Astrocyte (in vitro differentiated cells and primary cell): Measurements from ENCODE around the gene LMNTD2. TPM values are rescaled to one million over a fixed set of nuclear protein-coding genes. Genes with fewer than 3 reads are reported as not detected.

Source experiments
- DNase-seq: peaks from one replicate; pipeline ENCODE4 v3.0.0-alpha.2; 2010; ENCODE audit warnings: low read depth
- FAIRE-seq: peaks from 2 replicates; lab custom pipeline; 2011; peaks lifted over from hg19 to GRCh38; lab: Jason Lieb, UNC
- H2AFZ ChIP-seq: 2 replicates; pipeline ENCODE4 v1.6.0; 2012; ENCODE audit warnings: low read depth, low read length, inconsistent platforms
- H3K27ac ChIP-seq: 2 replicates; pipeline ENCODE4 v1.5.1; 2011; ENCODE audit warnings: low read depth, low read length, inconsistent platforms
- H3K27me3 ChIP-seq: 2 replicates; pipeline ENCODE4 v1.6.0; 2011; ENCODE audit warnings: low read length, inconsistent platforms; ENCODE audit not compliant: insufficient read depth
- H3K36me3 ChIP-seq: 2 replicates; pipeline ENCODE4 v1.5.1; 2011; ENCODE audit warnings: low read length, inconsistent platforms; ENCODE audit not compliant: insufficient read depth
- H3K4me1 ChIP-seq: 2 replicates; pipeline ENCODE4 v1.5.1; 2011; ENCODE audit warnings: low read length, inconsistent platforms; ENCODE audit not compliant: insufficient read depth
- H3K4me2 ChIP-seq: 2 replicates; pipeline ENCODE4 v1.6.0; 2012; ENCODE audit warnings: low read length, inconsistent platforms
- H3K4me3 ChIP-seq: 2 replicates; pipeline ENCODE4 v1.5.1; 2011; ENCODE audit warnings: low read depth, mild to moderate bottlenecking, low read length, inconsistent platforms; ENCODE audit not compliant: insufficient read depth
- H3K79me2 ChIP-seq: 2 replicates; pipeline ENCODE4 v1.6.0; 2012; ENCODE audit warnings: mild to moderate bottlenecking, low read length, inconsistent platforms; ENCODE audit not compliant: insufficient read depth
- H3K9ac ChIP-seq: 2 replicates; pipeline ENCODE4 v1.6.0; 2012; ENCODE audit warnings: mild to moderate bottlenecking, low read length, inconsistent platforms
- H3K9me3 ChIP-seq: 2 replicates; pipeline ENCODE4 v1.5.1; 2012; ENCODE audit warnings: low read depth, mild to moderate bottlenecking, low read length, inconsistent platforms; ENCODE audit not compliant: insufficient read depth
- H4K20me1 ChIP-seq: 2 replicates; pipeline ENCODE4 v1.6.0; 2012; ENCODE audit warnings: low read length, inconsistent platforms; ENCODE audit not compliant: insufficient read depth
- H3K27ac Mint-ChIP-seq: one replicate; pipeline ENCODE4 v1.8.0; 2021; ENCODE audit warnings: mild to moderate bottlenecking, mixed read lengths; ENCODE audit not compliant: unreplicated experiment
- H3K27me3 Mint-ChIP-seq: one replicate; pipeline ENCODE4 v1.8.0; 2021; ENCODE audit warnings: low read depth, mixed read lengths; ENCODE audit not compliant: unreplicated experiment
- H3K36me3 Mint-ChIP-seq: one replicate; pipeline ENCODE4 v1.8.0; 2021; ENCODE audit warnings: low read depth, mixed read lengths; ENCODE audit not compliant: unreplicated experiment
- H3K4me1 Mint-ChIP-seq: one replicate; pipeline ENCODE4 v1.8.0; 2021; ENCODE audit warnings: low read depth, mixed read lengths; ENCODE audit not compliant: unreplicated experiment
- H3K4me3 Mint-ChIP-seq: one replicate; pipeline ENCODE4 v1.8.0; 2021; ENCODE audit warnings: mild to moderate bottlenecking, moderate library complexity, mixed read lengths; ENCODE audit not compliant: unreplicated experiment
- H3K9me3 Mint-ChIP-seq: one replicate; pipeline ENCODE4 v1.8.0; 2021; ENCODE audit warnings: mild to moderate bottlenecking, mixed read lengths; ENCODE audit not compliant: unreplicated experiment
- EZH2 ChIP-seq: IDR thresholded peaks from 2 replicates; pipeline ENCODE4 v1.6.1; 2012; ENCODE audit warnings: mild to moderate bottlenecking, low read length, inconsistent platforms; ENCODE audit not compliant: insufficient read depth
- total RNA-seq: library from RNA; stranded (reverse); gene quantifications from 2 replicates; pipeline ENCODE4 v1.2.1, GENCODE V29; 2021
- TF ChIP-seq, protein P1 (sequence below): IDR thresholded peaks from 2 replicates; pipeline ENCODE4 v1.5.1; 2011; ENCODE audit warnings: low read depth, mild to moderate bottlenecking, inconsistent platforms, low read length, moderate library complexity; ENCODE audit not compliant: insufficient read depth

Gene LMNTD2
- total RNA-seq, 1 donor from 2014 or later, result 2.8 TPM

- Mint-ChIP-seq H3K27me3 (peaks cover 9% of the 10 kb centered on the region), H3K9me3 (peaks cover 2% of the 10 kb centered on the region), H3K4me1 (peaks cover 4% of the 10 kb centered on the region), H3K27ac (no peak overlapping the region), H3K36me3 (peaks cover 1% of the 10 kb centered on the region), H3K4me3 (no peak overlapping the region)
- H3K4me3 ChIP-seq, result no peak overlapping the region
- no peaks in the 10 kb centered on the region for H3K36me3 ChIP-seq
- FAIRE-seq (no peak), DNase-seq (no peak)
- no peaks in the 10 kb centered on the region for H3K9me3 ChIP-seq
- no peaks in the 10 kb centered on the region for H4K20me1 ChIP-seq
- H3K9ac ChIP-seq, result no peak overlapping the region
- peaks cover 23% of the 10 kb centered on the region for H3K27me3 ChIP-seq
- no peak overlapping the region for H3K4me2 ChIP-seq
- peaks cover 8% of the 10 kb centered on the region for H3K4me1 ChIP-seq
- H2AFZ ChIP-seq, result no peak overlapping the region
- TF ChIP-seq, protein P1, sequence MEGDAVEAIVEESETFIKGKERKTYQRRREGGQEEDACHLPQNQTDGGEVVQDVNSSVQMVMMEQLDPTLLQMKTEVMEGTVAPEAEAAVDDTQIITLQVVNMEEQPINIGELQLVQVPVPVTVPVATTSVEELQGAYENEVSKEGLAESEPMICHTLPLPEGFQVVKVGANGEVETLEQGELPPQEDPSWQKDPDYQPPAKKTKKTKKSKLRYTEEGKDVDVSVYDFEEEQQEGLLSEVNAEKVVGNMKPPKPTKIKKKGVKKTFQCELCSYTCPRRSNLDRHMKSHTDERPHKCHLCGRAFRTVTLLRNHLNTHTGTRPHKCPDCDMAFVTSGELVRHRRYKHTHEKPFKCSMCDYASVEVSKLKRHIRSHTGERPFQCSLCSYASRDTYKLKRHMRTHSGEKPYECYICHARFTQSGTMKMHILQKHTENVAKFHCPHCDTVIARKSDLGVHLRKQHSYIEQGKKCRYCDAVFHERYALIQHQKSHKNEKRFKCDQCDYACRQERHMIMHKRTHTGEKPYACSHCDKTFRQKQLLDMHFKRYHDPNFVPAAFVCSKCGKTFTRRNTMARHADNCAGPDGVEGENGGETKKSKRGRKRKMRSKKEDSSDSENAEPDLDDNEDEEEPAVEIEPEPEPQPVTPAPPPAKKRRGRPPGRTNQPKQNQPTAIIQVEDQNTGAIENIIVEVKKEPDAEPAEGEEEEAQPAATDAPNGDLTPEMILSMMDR, result no peak
- TF ChIP-seq EZH2, result no peak
- H3K27ac ChIP-seq, result no peak overlapping the region
- H3K79me2 ChIP-seq, result no peaks in the 10 kb centered on the region
These were observed 3.0 kb downstream of the LMNTD2 start for GRCh38 chr11:557328-558132.

DNA sequence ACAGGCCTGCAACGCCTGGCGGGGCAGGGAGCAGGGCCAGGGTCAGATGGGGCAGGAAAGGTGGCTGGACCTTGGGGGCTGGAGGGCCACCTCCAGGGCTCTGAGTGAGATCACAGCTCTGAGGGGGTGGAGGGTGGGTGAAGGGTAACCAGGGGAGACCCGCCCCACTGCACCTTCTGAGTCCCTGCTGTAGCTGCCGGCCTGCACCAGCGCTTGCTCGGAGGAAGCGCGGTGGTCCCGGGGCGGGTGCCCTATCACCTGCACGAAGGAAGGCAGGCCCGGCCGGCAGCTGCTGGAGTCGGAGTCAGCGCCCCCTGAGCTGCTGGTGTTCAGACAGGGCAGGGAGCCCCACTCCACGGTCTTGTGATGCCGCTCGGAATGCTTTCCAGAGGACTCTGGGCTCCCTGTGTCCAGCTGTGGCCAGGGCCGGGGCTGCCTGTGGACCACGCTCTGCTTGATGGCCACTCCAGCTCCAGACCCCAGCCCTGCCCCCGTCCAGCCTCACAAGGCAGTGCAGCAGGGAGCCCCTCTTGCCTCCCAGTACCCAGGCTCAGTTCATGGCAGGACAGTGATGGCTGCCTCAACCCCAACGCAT, 3.8 kb downstream of the LMNTD2 start:
- Mint-ChIP-seq H3K27ac (no peak overlapping the region), H3K27me3 (peaks cover 9% of the 10 kb centered on the region), H3K4me1 (peaks cover 4% of the 10 kb centered on the region), H3K9me3 (peaks cover 2% of the 10 kb centered on the region), H3K36me3 (peaks cover 1% of the 10 kb centered on the region), H3K4me3 (no peak overlapping the region)
- Histone ChIP-seq H3K9ac (no peak overlapping the region), H2AFZ (no peak overlapping the region), H4K20me1 (no peaks in the 10 kb centered on the region), H3K4me1 (peaks cover 8% of the 10 kb centered on the region), H3K27me3 (peaks cover 23% of the 10 kb centered on the region), H3K79me2 (no peaks in the 10 kb centered on the region), H3K27ac (no peak overlapping the region), H3K4me3 (no peak overlapping the region), H3K36me3 (no peaks in the 10 kb centered on the region), H3K9me3 (no peaks in the 10 kb centered on the region), H3K4me2 (no peak overlapping the region)
- DNase-seq (no peak), FAIRE-seq (no peak)
- TF ChIP-seq EZH2, result no peak
- TF ChIP-seq, protein P1, result no peak
